HG03135 (cell line): ENCODE measurements around the gene LECT2.

Experiments used
- ATAC-seq: cut with Tn5 transposase; IDR thresholded peaks from one replicate; pipeline ENCODE4 v1.9.1; 2021; ENCODE audit warnings: mild to moderate bottlenecking, moderate library complexity; ENCODE audit not compliant: unreplicated experiment

Gene LECT2

GRCh38 chr5:135979510-135979909, 24.7 kb upstream of the LECT2 start:
- ATAC-seq, result no peak

GRCh38 chr5:135978993-135979392, 24.2 kb upstream of the LECT2 start:
- no peak for ATAC-seq

- ATAC-seq, result no peak
Observed at GRCh38 chr5:135978212-135978631, 23.4 kb upstream of the LECT2 start.

GRCh38 chr5:135977375-135977928, 22.7 kb upstream of the LECT2 start:
- ATAC-seq, result no peak

GRCh38 chr5:135976216-135976615, 21.4 kb upstream of the LECT2 start:
- ATAC-seq, result no peak

- no peak for ATAC-seq
Observed at GRCh38 chr5:135975122-135975521, 20.3 kb upstream of the LECT2 start.

GRCh38 chr5:135974021-135974600, 19.3 kb upstream of the LECT2 start:
- ATAC-seq, result no peak

- no peak for ATAC-seq
Observed at GRCh38 chr5:135973323-135974020, 18.7 kb upstream of the LECT2 start.

DNA sequence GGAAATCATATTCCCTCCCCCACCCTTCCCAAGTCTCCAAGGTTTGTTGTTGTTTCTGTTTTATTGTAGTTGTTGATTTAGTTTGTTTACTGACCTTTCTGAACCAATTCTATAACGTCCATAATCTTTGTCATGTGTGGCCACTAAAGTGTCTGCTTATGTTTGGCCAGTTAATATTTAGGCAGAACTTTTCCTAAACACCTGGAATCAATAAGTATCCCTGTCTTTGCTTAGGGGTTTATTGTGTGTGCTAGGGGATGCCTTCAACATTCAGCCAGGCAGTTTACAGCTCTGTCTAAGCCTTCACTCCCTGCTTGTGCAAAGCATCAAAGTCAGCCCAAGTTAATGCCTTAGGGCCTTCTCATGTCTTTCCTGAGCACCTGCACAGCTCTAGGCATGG, 16.9 kb upstream of the LECT2 start:
- no peak for ATAC-seq

DNA sequence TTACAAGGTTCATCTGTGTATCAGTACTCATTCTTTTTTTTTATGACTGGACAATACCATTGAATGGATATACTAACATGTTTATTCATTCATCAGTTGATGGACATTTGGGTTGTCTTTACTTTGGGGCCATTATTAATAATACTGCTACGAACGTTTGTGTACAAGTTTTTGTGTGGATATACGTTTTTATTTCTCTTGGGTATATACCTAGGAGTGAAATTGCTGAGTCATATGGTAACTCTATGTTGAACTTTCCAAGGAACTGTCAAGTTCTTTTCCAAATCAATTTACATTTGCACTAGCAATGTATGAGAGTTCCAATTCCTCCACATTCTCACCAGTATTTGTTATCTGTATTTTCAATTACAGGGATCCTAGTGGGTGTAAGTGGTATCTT, 12.0 kb upstream of the LECT2 start:
- no peak for ATAC-seq

DNA sequence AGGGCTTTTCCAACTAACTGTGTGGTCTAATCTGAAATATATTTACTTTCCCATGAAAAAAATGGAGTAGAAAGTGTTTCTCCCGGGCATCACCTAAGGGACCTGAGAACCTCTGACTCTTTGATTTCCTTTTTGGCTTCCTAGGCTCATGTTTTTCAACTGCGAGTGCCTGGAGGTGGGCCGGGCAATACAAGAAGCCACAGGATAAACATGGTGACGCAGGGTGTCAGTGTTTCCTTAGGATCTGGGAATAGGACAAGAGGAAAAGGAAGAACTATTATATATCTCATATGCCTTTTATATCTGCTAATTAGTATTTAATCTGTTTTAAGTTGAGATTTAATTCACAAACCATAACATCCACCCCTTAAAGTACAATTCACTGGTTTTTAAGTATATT, 11.4 kb upstream of the LECT2 start:
- ATAC-seq, result no peak

GRCh38 chr5:135965504-135965903, 10.7 kb upstream of the LECT2 start:
- no peak for ATAC-seq

- no peak for ATAC-seq
Observed at GRCh38 chr5:135964670-135965320, 10.0 kb upstream of the LECT2 start.

DNA sequence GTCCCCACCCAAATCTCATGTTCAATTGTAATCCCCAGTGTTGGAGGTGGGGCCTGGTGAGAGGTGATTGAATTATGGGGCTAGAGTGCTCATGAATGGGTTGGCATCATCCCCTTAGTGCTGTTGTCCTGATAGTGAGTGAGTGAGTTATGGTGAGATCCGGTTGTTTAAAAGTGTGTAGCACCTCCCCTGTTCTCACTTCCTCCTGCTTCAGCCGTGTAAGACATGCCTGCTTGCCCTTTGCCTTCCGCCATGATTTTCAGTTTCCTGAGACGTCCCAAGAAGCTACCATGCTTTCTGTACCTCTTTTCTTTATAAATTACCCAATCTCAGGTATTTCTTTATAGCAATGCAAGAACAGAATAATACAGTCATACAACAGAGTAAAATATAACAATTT, 742 bp upstream of the LECT2 start:
- ATAC-seq, result no peak

DNA sequence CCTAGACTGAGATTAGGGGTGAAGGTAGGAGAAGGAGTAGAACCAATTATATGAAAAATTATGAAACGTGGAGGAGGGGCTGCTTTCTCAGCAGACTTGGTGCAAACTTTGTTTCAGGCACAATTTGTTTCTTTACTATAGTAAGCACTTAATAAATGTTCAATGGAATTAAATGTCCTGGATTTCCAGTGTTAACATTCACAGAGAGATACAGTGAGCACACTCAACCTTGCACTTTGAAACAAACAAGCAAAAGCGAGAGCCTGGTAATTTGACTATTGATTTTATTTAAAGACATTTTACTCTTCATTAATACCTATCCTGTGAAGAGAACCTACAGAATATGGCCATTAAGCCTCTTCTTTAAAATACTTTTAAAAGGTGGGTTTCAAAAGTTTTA, 933 bp downstream of the LECT2 start:
- no peak for ATAC-seq

DNA sequence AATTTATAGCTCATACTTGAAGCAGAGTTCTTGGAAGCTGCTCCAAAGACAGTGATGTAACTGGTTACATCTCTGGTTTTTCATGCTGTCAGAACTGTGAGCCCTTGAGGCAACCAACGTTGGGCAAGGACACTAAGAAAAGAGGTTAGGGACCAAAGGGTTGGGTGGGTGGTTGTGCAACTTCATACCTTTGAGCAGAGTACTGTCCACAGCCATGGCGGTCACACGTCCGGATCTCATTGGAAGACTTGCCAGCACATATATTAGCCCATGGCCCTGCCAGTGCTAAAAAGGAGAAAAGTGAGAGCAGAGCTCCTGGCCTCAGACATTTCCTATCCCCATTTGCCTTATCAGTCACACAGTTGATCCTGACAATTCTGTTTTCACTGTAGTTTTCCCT, 2.1 kb downstream of the LECT2 start:
- ATAC-seq, result no peak

- no peak for ATAC-seq
Observed at GRCh38 chr5:135951807-135952206, 3.0 kb downstream of the LECT2 start.

- ATAC-seq, result no peak
Observed at GRCh38 chr5:135951257-135951656, 3.5 kb downstream of the LECT2 start.

GRCh38 chr5:135950611-135951010, 4.2 kb downstream of the LECT2 start:
- no peak for ATAC-seq

- ATAC-seq, result no peak
Observed at GRCh38 chr5:135944967-135945560, 9.7 kb downstream of the LECT2 start.

GRCh38 chr5:135944564-135944963, 10.2 kb downstream of the LECT2 start:
- no peak for ATAC-seq
